ENCODE data around the gene UBE3B.

GRCh38 chr12:109566424-109566823, 89.0 kb downstream of the UBE3B start:
- TF ChIP-seq POLR2A (IDR thresholded peaks at IDR 0.05) (no peak), EP300 (IDR thresholded peaks at IDR 0.05) (no peak), CTCF (IDR thresholded peaks at IDR 0.05) (no peak)
